Measurements from ENCODE around the gene SELENOK. TPM values are rescaled to one million over a fixed set of nuclear protein-coding genes. Genes with fewer than 3 reads are reported as not detected.

Gene SELENOK
- total RNA-seq, 2 donors from 2014 or later: 46.0 to 52.9 TPM

DNA sequence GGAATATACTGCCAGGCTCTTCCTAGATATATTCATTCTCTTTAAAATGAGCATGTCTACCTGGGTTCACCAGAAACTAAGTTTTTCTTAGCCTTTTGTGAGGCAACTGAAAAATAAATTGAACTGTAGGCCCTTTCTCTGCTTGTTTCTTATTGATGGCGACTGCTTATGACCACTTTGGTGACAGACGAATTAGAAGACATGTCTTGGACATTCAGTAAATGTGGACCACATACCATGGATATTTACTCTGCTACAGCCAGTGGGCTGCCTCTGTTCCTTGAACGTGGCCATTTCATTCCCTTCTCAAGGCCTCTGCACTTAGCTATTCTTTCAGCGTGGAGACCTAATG is 603 bp upstream of the SELENOK start:
- no peak for TF ChIP-seq CTCF (IDR thresholded peaks at IDR 0.05)
- H3K4me3 ChIP-seq: peak overlapping the region; percentile 96
- H3K36me3 ChIP-seq: no peaks in the 10 kb centered on the region
- no peaks in the 10 kb centered on the region for H3K4me1 ChIP-seq
- H3K9me3 ChIP-seq: no peaks in the 10 kb centered on the region
- H3K27ac ChIP-seq: peak overlapping the region; percentile 96
- intact Hi-C loops (cut with DNase I): no loop called here
- DNase-seq: peak; percentile 24
- H3K27me3 ChIP-seq: no peaks in the 10 kb centered on the region
- peak overlapping the region; percentile 16 to 97 for H3K9ac ChIP-seq (ENCODE audit: low read depth in 2 of 2, low read length in 2 of 2)

- Histone ChIP-seq H3K4me3 (peak overlapping the region; percentile 96), H3K9me3 (no peaks in the 10 kb centered on the region), H3K9ac (ENCODE audit: low read depth in 2 of 2, low read length in 2 of 2) (peak overlapping the region; percentile 96 to 97), H3K27me3 (no peaks in the 10 kb centered on the region), H3K4me1 (no peaks in the 10 kb centered on the region), H3K27ac (peak overlapping the region; percentile 96), H3K36me3 (no peaks in the 10 kb centered on the region)
- peak; percentile 60 for DNase-seq
- intact Hi-C loops (cut with DNase I): no loop called here
- TF ChIP-seq CTCF (IDR thresholded peaks at IDR 0.05): no peak
Observed at GRCh38 chr3:53890726-53891475, 758 bp downstream of the SELENOK start.

DNA sequence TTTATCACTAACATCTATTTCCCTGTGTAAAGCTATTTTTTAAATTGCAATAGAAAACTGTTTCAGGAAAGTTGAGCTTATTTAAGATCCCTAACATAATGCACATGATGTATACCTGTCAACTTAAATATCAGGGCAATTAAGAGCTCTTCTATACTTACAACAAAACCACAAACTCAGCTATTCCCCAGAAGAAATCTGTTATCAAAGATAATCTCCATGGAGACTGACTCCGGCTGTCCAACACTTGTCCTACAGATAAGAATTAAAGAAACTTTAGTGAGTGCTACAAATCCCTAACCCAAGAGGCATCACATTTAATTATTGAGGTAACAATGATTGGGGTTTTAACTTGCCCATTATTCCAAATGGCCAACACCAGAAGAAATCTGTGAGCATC is 3.4 kb downstream of the SELENOK start:
- DNase-seq: no peak
- intact Hi-C loops (cut with DNase I): no loop called here
- no peaks in the 10 kb centered on the region for H3K9me3 ChIP-seq
- H3K27ac ChIP-seq: no peak overlapping the region
- H3K36me3 ChIP-seq: peaks cover 4% of the 10 kb centered on the region
- H3K9ac ChIP-seq (ENCODE audit: low read depth in 2 of 2, low read length in 2 of 2): no peak overlapping the region
- no peaks in the 10 kb centered on the region for H3K27me3 ChIP-seq
- TF ChIP-seq CTCF (IDR thresholded peaks at IDR 0.05): no peak
- H3K4me1 ChIP-seq: no peaks in the 10 kb centered on the region
- H3K4me3 ChIP-seq: no peak overlapping the region

DNA sequence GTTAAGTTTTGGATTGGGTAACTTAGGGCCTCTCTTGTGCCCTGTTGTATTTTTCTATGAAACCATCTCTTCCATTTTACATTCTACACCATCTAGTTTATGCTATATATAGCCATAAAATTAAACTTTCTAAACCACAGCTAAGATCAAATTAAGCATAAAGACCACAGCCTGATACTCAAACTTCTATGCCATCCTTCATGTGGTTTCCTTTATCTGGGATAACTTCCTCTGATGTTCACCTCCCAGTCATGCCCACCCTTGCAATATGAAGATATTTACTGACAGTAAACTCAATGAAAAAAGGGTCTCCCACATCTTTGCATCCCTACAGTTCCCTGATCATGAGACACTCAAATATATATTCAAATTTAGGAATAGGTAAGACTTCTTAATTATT is 4.2 kb downstream of the SELENOK start:
- Histone ChIP-seq H3K27me3 (no peaks in the 10 kb centered on the region), H3K9ac (ENCODE audit: low read depth in 2 of 2, low read length in 2 of 2) (no peak overlapping the region), H3K4me3 (no peak overlapping the region), H3K36me3 (peaks cover 4% of the 10 kb centered on the region), H3K9me3 (no peaks in the 10 kb centered on the region), H3K27ac (no peak overlapping the region), H3K4me1 (no peaks in the 10 kb centered on the region)
- DNase-seq: no peak
- intact Hi-C loops (cut with DNase I): no loop called here
- TF ChIP-seq CTCF (IDR thresholded peaks at IDR 0.05): no peak

GRCh38 chr3:53885239-53885638 is 6.4 kb downstream of the SELENOK start:
- Histone ChIP-seq H3K4me3 (no peak overlapping the region), H3K9ac (ENCODE audit: low read depth in 2 of 2, low read length in 2 of 2) (no peak overlapping the region), H3K4me1 (no peaks in the 10 kb centered on the region), H3K27me3 (no peaks in the 10 kb centered on the region), H3K36me3 (peaks cover 4% of the 10 kb centered on the region), H3K9me3 (no peaks in the 10 kb centered on the region), H3K27ac (no peak overlapping the region)
- intact Hi-C loops (cut with DNase I): no loop called here
- TF ChIP-seq CTCF (IDR thresholded peaks at IDR 0.05): no peak
- DNase-seq: no peak

All from colonic mucosa (tissue), 4 donors.